LNCaP clone FGC (cell line): ENCODE results near the gene STK32B.
"Not testable (repeated sequence)": the region's sequence is repeated elsewhere in the genome, so short reads cannot be mapped to it uniquely, and the experiment has no call there.

ENCODE experiments used
- DNase-seq: peaks from one replicate; pipeline ENCODE4 v3.0.0-alpha.2; 2011; ENCODE audit warnings: low read depth
- H3K4me3 ChIP-seq: 2 replicates; pipeline ENCODE4 v1.5.1; 2011; ENCODE audit warnings: mild to moderate bottlenecking, low read depth, low read length, control low read depth
- CTCF ChIP-seq: IDR thresholded peaks from 2 replicates; pipeline ENCODE4 v1.5.1; 2012; ENCODE audit warnings: mild to moderate bottlenecking; ENCODE audit not compliant: control insufficient read depth, insufficient read depth; ENCODE audit errors: extremely low read depth

STK32B gene

GRCh38 chr4:5429747-5430146, 378.5 kb downstream of the STK32B start:
- TF ChIP-seq CTCF: no peak
- DNase-seq: no peak
- no peak overlapping the region for H3K4me3 ChIP-seq

GRCh38 chr4:5433196-5433595, 381.9 kb downstream of the STK32B start:
- no peak for DNase-seq
- no peak overlapping the region for H3K4me3 ChIP-seq
- no peak for TF ChIP-seq CTCF

GRCh38 chr4:5435201-5435600, 383.9 kb downstream of the STK32B start:
- TF ChIP-seq CTCF: no peak
- DNase-seq: no peak
- no peak overlapping the region for H3K4me3 ChIP-seq

GRCh38 chr4:5435823-5436222, 384.5 kb downstream of the STK32B start:
- no peak overlapping the region for H3K4me3 ChIP-seq
- TF ChIP-seq CTCF: no peak
- no peak for DNase-seq

- DNase-seq, H3K4me3 ChIP-seq: not testable (repeated sequence)
These were observed 392.9 kb downstream of the STK32B start for GRCh38 chr4:5443976-5444802.

GRCh38 chr4:5444918-5445517, 393.7 kb downstream of the STK32B start:
- H3K4me3 ChIP-seq: no peak overlapping the region
- no peak for DNase-seq
- no peak for TF ChIP-seq CTCF

GRCh38 chr4:5446595-5447226, 395.4 kb downstream of the STK32B start:
- no peak overlapping the region for H3K4me3 ChIP-seq
- DNase-seq: no peak
- TF ChIP-seq CTCF: no peak
